HFFc6 (cell line): Measurements from ENCODE around the gene IQCH. TPM values are rescaled to one million over a fixed set of nuclear protein-coding genes. Genes with fewer than 3 reads are reported as not detected.

Experiments used
- DNase-seq: peaks from one replicate; pipeline ENCODE4 v3.0.0-alpha.2; 2018
- H3K27ac Mint-ChIP-seq: 2 replicates; pipeline ENCODE4 v1.8.0; 2020; ENCODE audit warnings: mild to moderate bottlenecking, mixed read lengths
- H3K27me3 Mint-ChIP-seq: 2 replicates; pipeline ENCODE4 v1.8.0; 2021; ENCODE audit warnings: mild to moderate bottlenecking, moderate library complexity, mixed read lengths; ENCODE audit not compliant: insufficient read depth
- H3K36me3 Mint-ChIP-seq: 2 replicates; pipeline ENCODE4 v1.8.0; 2021; ENCODE audit warnings: low read depth, mixed read lengths
- H3K4me1 Mint-ChIP-seq: 2 replicates; pipeline ENCODE4 v1.8.0; 2020; ENCODE audit warnings: low read depth, mixed read lengths
- H3K4me3 Mint-ChIP-seq: 2 replicates; pipeline ENCODE4 v1.8.0; 2020; ENCODE audit warnings: mild to moderate bottlenecking, moderate library complexity, mixed read lengths
- H3K9me3 Mint-ChIP-seq: 2 replicates; pipeline ENCODE4 v1.8.0; 2020; ENCODE audit warnings: mild to moderate bottlenecking, mixed read lengths
- total RNA-seq, 6 experiments: library from RNA; stranded (reverse); fragmentation: NEBNext Ultra II Directional; extraction: Animal tissue kit (Norgen Biotek cat#: 25700); gene quantifications; 2 replicates in 1 of 6; 3 replicates in 5 of 6; pipeline ENCODE4 v1.2.3, GENCODE V29; 2021
- TF ChIP-seq, protein P1 (sequence below): fragments of 200-600 bp; sonication (generic); IDR thresholded peaks from 2 replicates; pipeline ENCODE4 v1.5.0; 2021; ENCODE audit warnings: antibody characterized with exemption, mild to moderate bottlenecking

Gene IQCH
- total RNA-seq, 6 experiments from 2014 or later: 1.1 to 2.2 (median 1.5) TPM

DNA sequence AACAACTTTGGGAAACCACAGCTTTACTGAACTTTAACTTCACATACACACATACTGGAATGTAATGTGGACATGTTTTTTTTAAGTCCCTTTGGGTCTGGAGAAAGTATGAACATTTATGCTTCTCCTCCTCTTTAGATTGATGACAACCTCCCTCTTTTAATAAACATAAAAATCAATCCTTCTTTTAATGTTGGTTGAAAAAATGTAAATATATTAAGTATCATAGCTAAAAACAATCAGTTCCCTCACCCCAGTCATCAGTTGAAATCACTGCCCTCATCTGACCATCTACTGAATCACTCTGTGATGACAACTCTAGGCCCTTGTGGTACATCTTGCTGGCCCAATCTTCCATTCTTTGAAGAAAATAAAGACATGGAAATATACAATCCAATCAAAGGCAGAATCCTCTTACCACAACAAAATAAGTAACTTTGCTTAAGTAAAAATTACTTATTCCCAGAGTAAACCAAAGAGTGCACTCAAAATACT lies 6.5 kb upstream of the IQCH start:
- peaks cover 54% of the 10 kb centered on the region for H3K4me1 Mint-ChIP-seq
- peaks cover 4% of the 10 kb centered on the region for H3K9me3 Mint-ChIP-seq
- H3K4me3 Mint-ChIP-seq: no peak overlapping the region
- H3K27ac Mint-ChIP-seq: no peak overlapping the region; the same call in 1 of the 2 replicates
- no peaks in the 10 kb centered on the region for H3K27me3 Mint-ChIP-seq
- TF ChIP-seq, protein P1, sequence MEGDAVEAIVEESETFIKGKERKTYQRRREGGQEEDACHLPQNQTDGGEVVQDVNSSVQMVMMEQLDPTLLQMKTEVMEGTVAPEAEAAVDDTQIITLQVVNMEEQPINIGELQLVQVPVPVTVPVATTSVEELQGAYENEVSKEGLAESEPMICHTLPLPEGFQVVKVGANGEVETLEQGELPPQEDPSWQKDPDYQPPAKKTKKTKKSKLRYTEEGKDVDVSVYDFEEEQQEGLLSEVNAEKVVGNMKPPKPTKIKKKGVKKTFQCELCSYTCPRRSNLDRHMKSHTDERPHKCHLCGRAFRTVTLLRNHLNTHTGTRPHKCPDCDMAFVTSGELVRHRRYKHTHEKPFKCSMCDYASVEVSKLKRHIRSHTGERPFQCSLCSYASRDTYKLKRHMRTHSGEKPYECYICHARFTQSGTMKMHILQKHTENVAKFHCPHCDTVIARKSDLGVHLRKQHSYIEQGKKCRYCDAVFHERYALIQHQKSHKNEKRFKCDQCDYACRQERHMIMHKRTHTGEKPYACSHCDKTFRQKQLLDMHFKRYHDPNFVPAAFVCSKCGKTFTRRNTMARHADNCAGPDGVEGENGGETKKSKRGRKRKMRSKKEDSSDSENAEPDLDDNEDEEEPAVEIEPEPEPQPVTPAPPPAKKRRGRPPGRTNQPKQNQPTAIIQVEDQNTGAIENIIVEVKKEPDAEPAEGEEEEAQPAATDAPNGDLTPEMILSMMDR: no peak
- DNase-seq: no peak
- peaks cover 31% of the 10 kb centered on the region for H3K36me3 Mint-ChIP-seq

DNA sequence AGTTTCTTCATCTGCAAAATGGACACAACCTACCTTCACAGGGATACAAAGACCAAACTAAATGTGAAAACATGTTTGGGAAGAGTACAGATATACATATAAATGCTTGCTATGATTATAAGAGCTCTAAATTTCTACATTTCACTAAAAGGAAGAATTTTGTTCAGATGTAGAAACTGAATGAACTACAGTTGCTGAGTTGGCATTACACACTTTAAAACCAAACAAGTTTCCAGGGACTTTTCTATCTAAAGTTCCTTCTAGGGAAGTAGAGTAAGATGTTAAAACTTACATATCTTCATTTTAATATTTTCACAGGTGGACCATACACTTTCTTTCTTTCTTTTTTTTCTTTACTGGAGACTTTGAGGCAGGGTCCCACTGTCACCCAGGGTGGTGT lies 4.8 kb upstream of the IQCH start:
- DNase-seq: no peak
- H3K36me3 Mint-ChIP-seq: peaks cover 37% of the 10 kb centered on the region
- H3K9me3 Mint-ChIP-seq: peaks cover 4% of the 10 kb centered on the region
- no peak overlapping the region for H3K27ac Mint-ChIP-seq
- H3K4me3 Mint-ChIP-seq: no peak overlapping the region
- no peaks in the 10 kb centered on the region; the same call in 1 of the 2 replicates for H3K27me3 Mint-ChIP-seq
- peaks cover 54% of the 10 kb centered on the region for H3K4me1 Mint-ChIP-seq
- TF ChIP-seq, protein P1: no peak

DNA sequence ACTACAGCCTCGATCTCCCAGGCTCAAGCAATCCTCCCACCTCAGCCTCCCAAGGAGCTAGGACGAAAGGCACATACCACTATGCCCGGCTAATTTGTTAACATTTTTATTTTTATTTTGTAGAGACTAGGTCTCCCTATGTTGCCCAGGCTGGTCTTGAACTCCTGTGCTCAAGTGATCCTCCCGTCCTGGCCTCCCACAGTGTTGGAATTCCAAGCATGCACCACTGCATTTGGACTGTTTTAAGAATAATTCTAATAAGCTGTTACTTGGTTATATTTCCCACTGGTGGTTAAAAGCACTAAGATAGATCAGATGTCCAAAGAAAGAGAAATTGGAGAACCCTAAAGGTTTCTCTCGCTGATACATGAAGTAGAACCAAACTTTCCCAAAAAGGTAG lies 3.3 kb upstream of the IQCH start:
- H3K27me3 Mint-ChIP-seq: no peaks in the 10 kb centered on the region; the same call in 1 of the 2 replicates
- H3K27ac Mint-ChIP-seq: no peak overlapping the region
- H3K4me1 Mint-ChIP-seq: peaks cover 55% of the 10 kb centered on the region
- H3K9me3 Mint-ChIP-seq: peaks cover 4% of the 10 kb centered on the region
- H3K4me3 Mint-ChIP-seq: no peak overlapping the region
- no peak for DNase-seq
- peaks cover 22% of the 10 kb centered on the region for H3K36me3 Mint-ChIP-seq
- TF ChIP-seq, protein P1: no peak

DNA sequence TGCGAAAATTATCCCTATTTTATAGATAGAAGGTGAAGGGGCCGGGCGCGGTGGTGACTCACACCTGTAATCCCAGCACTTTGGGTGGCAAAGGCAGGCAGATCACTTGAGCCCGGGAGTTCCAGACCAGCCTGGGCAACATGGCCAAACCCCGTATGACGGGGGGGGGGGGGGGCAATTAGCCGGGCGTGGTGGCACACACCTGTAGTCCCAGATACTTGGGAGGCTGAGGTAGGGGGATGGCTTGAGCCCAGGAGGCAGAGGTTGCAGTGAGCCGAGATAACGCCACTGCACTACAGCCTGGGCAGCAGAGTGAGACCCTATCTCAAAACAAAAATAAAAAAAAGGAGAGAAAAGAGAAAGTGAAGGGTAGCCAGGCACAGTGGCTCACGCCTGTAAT lies 1.5 kb upstream of the IQCH start:
- DNase-seq: no peak
- TF ChIP-seq, protein P1: no peak
- Mint-ChIP-seq H3K9me3 (no peaks in the 10 kb centered on the region), H3K36me3 (peaks cover 6% of the 10 kb centered on the region; the same call in 1 of the 2 replicates), H3K27ac (peak overlapping the region; percentile 98), H3K4me3 (peak overlapping the region; percentile 98), H3K27me3 (no peaks in the 10 kb centered on the region; the same call in 1 of the 2 replicates), H3K4me1 (peaks cover 47% of the 10 kb centered on the region)

DNA sequence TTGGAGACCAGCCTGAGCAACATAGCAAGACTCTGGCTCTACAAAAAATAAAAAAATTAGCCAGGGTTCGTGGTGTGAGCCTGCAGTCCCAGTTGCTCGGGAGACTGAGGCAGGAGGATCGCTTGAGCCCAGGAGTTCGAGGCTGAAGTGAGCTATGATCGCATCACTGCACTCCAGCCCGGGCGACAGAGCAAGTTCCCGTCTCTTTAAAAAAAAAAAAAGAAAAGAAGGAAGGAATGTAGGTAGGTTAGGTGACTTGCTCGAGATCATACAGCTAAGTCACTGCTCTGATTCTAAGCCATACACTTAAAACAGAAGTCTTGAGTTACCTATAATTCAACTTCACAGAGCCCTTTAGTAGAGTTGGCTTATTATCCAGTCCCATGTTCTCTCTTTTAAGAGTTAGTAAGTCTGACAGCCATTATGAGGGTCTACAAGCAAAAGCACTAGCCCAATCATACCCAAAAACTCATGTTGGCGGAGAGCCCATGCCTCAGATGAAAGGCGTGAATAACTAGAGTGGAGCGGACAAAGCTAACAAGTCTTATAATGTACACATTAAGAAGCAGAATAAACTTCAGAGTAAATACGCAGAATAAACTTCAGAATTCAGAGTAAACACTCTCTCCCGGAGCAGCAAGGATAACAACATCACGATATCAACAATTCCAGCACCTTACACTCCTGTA lies 893 bp upstream of the IQCH start:
- Mint-ChIP-seq H3K27me3 (no peaks in the 10 kb centered on the region; the same call in 1 of the 2 replicates), H3K9me3 (no peaks in the 10 kb centered on the region), H3K36me3 (peaks cover 6% of the 10 kb centered on the region; the same call in 1 of the 2 replicates), H3K4me3 (peak overlapping the region; percentile 98), H3K27ac (peak overlapping the region; percentile 98), H3K4me1 (peaks cover 41% of the 10 kb centered on the region)
- DNase-seq: no peak
- TF ChIP-seq, protein P1: no peak
